Measurements from ENCODE around the gene TBATA.

DNA sequence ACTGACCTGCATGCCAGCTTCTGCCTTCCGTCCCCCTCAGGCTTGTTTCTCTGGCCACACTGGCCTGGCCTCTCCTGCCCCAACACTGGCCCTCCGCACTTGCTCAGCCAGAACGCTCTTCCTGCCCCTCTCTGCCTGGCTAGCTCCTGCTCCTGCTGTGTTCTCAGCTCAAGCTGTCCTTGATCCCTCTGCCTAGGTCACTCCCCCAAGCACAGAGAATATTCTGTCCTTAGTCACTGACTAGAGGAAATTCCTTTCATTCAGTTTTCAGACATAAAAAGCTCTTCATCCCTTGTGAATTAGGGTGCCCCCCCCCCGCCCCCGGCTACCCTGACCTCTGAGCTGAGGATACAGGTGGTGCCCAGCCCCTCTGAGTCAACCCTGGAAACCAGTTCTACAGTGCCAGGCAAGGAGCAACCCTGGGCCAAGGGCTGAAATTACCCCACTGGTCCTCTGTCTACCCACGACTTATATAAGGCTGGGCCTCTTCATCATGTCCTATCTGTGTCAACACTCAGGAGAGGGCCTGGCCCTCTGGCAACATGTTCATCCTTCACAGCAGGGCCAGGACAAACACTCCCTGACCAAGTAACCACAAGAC, 23.9 kb upstream of the TBATA start:
- TF ChIP-seq, protein P1, sequence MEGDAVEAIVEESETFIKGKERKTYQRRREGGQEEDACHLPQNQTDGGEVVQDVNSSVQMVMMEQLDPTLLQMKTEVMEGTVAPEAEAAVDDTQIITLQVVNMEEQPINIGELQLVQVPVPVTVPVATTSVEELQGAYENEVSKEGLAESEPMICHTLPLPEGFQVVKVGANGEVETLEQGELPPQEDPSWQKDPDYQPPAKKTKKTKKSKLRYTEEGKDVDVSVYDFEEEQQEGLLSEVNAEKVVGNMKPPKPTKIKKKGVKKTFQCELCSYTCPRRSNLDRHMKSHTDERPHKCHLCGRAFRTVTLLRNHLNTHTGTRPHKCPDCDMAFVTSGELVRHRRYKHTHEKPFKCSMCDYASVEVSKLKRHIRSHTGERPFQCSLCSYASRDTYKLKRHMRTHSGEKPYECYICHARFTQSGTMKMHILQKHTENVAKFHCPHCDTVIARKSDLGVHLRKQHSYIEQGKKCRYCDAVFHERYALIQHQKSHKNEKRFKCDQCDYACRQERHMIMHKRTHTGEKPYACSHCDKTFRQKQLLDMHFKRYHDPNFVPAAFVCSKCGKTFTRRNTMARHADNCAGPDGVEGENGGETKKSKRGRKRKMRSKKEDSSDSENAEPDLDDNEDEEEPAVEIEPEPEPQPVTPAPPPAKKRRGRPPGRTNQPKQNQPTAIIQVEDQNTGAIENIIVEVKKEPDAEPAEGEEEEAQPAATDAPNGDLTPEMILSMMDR (IDR thresholded peaks at IDR 0.05) = no peak
- no peak for TF ChIP-seq POLR2A (IDR thresholded peaks at IDR 0.05)

Data from heart left ventricle (tissue), 13 donors.